Stimulated activated naive CD4-positive, alpha-beta T cell treated with Interleukin-2 at 50 U/mL for 16 hours (primary cell): ENCODE data around the gene DSCAML1.

Experiments used
- DNase-seq: peaks from one replicate; lab custom pipeline; 2025; lab: John Stamatoyannopoulos, UW

DSCAML1 gene

GRCh38 chr11:117722082-117722481 lies 74.9 kb downstream of the DSCAML1 start:
- no peak for DNase-seq

GRCh38 chr11:117720061-117720511 lies 76.9 kb downstream of the DSCAML1 start:
- no peak for DNase-seq

GRCh38 chr11:117719480-117719879 lies 77.5 kb downstream of the DSCAML1 start:
- no peak for DNase-seq

DNA sequence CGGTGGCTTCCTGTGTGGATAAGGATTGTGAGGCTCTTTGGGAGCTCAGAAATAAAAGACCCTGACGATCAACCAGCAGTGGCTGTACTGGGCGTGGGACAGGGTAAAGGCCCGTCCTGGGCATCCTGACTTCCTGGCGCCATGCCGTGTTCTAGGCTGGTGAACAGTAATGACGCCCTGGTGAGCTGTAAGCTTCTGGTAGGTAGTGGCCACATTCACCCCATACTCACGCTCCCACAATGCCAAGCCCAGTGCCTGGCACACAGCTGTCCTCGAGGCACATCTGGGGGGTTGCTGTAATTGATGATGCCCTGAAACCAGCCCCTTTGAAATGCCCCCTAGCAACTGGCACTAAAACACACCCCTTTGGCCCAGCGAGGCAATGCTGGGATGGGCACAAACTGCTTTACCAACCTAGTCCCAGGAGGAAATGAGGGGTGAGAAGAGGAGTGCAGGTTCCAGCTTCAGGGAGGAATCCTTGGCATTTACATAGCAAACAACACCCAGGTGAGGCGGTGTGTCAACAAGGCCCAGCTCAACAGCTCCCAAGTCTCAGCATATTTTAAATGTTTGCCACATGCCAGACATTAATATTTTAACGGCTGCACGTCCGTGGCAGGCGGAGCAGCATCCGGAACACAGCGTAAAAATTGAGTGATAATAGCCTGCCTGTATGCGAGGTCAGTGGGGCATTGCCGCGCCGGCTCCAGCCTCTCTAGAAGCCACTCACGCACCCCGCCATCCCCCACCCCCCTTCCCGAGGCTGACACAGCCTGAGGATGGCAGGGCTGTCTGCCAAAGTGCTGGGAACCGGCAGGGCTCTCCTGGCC lies 79.3 kb downstream of the DSCAML1 start:
- DNase-seq, result no peak

GRCh38 chr11:117716521-117717440 lies 80.2 kb downstream of the DSCAML1 start:
- DNase-seq, result no peak

DNA sequence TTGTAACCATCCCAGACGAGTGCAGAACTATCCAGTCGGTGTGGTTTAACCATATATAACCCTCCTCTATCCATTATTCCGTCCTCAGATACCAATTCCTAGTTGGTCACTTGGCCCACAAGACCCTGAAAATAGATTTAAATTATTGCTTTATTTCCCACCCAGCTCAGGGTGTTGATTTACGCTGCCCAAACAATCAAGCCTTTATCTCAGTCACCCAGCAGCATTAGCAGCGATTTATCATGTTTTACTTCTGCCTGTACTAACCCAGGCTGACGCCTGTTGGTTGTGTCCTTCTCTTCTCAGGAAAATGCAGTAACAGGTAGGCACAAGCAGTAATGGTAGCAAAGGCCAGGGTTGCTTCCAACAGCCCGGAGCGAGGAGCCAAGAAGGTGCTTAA lies 81.2 kb downstream of the DSCAML1 start:
- no peak for DNase-seq

GRCh38 chr11:117713538-117713991 lies 83.5 kb downstream of the DSCAML1 start:
- no peak for DNase-seq

GRCh38 chr11:117712530-117712929 lies 84.5 kb downstream of the DSCAML1 start:
- no peak for DNase-seq

- DNase-seq, result no peak
Observed at GRCh38 chr11:117711331-117711730, 85.7 kb downstream of the DSCAML1 start.

- DNase-seq, result no peak
Observed at GRCh38 chr11:117710211-117710610, 86.8 kb downstream of the DSCAML1 start.

GRCh38 chr11:117706322-117706814 lies 90.6 kb downstream of the DSCAML1 start:
- no peak for DNase-seq

GRCh38 chr11:117705866-117706265 lies 91.2 kb downstream of the DSCAML1 start:
- no peak for DNase-seq

DNA sequence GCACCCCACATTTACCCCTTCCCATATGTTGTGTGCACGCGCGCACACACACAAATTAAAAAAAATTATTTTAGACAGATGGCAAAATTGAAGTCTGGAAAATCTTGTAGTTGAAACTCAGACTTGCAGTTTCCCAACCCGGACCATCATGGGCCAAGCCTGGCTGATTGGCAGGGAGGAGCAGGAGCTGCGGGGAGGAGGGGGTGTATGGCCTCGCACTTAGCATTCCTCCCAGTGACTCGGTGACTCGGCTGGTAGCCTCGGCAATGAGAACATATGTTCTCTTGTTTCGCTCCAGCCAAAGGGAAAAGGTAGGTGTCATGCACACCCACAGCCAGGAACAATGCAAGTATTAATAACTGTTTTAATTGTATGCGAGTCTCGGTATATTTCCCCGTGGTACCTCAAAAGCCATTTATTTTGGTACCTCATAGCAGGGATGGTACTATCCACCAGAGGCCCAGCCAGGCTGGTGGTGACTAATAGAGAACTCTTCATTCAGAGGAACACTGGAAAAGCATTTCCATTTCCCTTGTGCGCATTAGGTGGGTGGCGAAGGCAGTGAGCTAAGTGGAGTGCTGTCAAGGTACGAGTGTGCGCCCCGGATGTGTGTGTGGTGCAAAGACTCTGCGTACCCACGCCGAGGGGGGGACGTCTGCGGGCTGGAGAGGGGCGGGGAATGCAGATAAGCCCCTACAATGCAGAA lies 92.5 kb downstream of the DSCAML1 start:
- no peak for DNase-seq

DNA sequence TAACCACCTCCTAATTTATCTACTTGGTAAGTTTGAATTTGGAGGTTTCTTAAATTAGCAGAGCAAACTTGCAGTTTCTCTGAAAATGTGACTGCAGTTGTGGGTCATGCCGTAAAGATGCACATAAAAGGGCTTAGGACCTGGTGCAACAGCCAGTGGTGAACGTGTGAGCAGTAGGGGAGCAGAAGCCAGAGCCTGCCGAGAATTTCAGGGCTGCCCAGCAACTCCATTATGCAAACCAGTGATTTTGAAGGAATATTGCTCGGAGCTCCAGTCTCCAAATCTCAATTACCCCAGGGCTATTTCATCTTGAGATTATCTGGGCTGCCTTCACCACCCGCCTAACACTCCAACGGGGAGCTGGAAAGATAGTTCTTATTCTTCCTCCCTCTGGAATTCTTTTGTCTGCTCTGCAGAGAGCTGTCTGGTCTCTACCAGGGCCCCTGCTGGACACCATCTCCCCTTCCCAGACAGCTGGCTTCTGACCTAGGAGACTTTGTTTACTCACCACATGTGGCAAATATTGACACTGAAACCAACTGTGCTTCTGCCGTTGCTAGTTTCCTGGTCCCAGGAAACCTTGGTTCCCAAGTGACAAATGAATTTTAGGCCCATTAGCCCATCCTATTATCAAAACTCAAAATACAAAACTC lies 93.9 kb downstream of the DSCAML1 start:
- no peak for DNase-seq

- no peak for DNase-seq
Observed at GRCh38 chr11:117701781-117702180, 95.2 kb downstream of the DSCAML1 start.

DNA sequence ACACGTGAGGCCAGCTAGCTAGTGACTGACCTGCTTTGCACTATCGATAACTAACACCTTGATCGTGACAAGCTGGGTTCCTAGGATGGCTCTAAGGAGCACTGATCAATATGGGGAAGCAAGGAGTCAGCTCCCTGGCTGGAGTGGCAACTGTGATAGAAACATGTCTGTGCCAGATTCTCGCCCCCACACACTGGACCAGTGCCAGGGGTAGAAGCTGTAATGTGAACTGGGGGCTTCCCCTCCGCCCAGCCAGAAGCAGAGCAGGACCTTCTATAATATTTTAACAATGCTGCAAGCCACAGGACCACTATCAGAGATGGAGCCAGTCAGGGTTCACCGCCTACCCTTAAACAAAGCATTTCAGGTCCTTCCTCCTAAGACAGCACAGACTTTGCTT lies 96.5 kb downstream of the DSCAML1 start:
- DNase-seq, result no peak

- no peak for DNase-seq
Observed at GRCh38 chr11:117697319-117697718, 99.7 kb downstream of the DSCAML1 start.

- no peak for DNase-seq
Observed at GRCh38 chr11:117696540-117696939, 100.5 kb downstream of the DSCAML1 start.

- no peak for DNase-seq
Observed at GRCh38 chr11:117693344-117693743, 103.7 kb downstream of the DSCAML1 start.

GRCh38 chr11:117691516-117691915 lies 105.5 kb downstream of the DSCAML1 start:
- DNase-seq, result no peak

DNA sequence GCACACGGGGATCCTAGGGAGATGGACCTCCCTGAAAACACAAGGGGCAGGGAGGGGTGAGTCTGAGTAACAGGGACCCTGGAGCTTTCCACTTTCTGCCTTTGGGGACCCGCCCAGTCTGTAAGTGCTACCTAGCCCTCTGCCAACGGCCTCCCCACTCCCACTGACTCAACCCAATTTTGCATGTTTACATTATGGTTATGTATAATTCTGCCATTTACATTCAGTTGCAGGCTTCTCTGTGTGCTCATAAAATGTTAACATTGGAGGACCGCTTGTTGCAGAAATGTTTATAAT lies 105.8 kb downstream of the DSCAML1 start:
- DNase-seq, result no peak
